HG03135 (cell line): ENCODE results near the gene CRYGA.
"Not testable (repeated sequence)": the region's sequence is repeated elsewhere in the genome, so short reads cannot be mapped to it uniquely, and the experiment has no call there.

ENCODE experiments used
- ATAC-seq: cut with Tn5 transposase; IDR thresholded peaks from one replicate; pipeline ENCODE4 v1.9.1; 2021; ENCODE audit warnings: mild to moderate bottlenecking, moderate library complexity; ENCODE audit not compliant: unreplicated experiment

Gene CRYGA

DNA sequence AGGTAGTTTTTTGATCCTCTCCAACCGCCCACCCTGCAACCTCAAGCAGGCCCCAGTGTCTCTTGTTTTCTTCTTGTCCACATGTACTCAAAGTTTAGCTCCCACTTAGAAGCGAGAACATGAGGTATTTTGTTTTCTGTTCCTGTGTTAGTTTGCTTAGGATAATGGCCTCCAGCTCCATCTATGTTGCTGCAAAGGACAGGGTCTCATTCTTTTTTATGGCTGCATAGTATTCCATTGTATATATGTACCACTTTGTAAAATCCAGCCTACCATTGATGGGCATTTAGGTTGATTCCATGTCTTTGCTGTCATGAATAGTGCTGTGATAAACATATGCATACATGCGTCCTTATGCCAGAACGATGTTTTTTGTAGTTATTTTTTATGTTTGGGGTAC, 36.3 kb downstream of the CRYGA start:
- ATAC-seq = no peak

DNA sequence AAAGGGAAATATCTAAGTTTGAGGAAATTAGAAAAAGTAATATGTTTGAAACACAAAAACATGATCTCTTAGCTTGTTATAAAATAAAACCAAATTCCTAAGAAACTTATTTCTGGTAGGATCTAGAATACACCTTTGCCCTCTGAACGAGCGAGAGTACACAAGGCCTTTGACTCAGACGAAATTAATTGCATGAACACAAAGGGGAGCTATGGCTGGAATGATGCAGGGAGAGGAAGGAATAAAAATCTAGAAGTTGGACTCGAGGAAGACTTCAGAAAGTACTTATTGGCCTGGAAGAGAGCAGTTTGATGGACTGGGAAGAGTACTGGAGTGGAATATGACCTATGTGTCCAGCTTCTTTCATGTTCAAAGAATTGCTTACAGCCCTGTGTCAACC, 38.1 kb downstream of the CRYGA start:
- no peak for ATAC-seq

DNA sequence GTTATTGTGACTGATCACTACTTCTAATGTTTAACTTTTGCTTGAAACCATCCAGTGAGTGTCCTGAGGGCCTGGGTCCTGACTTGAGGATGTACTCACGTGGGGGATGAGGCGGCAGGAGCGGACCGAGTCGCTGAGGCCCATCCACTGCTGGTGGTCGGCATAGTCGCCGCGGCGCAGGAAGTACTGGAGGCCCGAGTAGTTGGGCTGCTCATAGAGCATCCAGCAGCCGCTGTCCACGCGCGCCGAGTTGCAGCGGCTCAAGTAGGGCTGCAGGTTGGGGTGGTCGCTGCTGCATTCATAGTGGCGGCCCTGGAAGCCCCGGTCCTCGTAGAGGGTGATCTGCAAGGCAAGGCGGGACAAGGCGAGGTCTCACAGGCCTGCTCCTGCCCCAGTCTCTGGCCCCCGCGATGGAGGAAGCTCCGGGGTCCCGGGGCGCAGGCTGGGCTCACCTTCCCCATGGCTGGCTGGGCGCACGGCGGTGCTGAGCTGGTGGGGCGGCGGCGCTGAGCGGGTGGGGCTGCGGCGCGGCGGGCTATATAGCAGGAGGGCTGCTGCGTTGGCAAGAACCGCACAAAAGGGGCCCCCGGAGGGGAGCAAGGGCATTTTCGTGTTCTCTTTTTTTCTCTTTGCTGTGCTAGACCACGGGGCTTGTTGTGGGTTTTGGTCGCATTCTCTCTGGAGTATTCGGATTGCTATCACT, 39.2 kb downstream of the CRYGA start, which contains the start of gene CRYGD:
Gene CRYGD (minus strand): TSS at position 512 of the 703 bp plus-strand sequence. CDS start 51 bp downstream, at position 461.
- not testable (repeated sequence) for ATAC-seq

DNA sequence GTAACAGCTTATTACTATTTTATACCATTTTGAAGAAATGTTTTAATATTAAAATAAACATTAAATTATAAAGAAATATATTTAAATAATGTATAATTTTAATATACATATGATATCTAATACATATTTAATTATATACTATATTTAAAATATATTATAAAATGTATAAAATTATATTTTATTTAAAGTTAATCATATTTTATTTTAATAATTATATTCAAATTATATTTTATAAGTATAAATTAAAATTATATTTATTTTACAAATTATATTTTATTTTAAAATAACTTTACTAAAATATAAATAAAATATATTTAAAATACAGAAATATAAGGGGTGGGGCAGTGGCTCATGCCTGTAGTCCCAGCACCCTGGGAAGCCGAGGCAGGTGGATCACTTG, 41.1 kb downstream of the CRYGA start:
- no peak for ATAC-seq

DNA sequence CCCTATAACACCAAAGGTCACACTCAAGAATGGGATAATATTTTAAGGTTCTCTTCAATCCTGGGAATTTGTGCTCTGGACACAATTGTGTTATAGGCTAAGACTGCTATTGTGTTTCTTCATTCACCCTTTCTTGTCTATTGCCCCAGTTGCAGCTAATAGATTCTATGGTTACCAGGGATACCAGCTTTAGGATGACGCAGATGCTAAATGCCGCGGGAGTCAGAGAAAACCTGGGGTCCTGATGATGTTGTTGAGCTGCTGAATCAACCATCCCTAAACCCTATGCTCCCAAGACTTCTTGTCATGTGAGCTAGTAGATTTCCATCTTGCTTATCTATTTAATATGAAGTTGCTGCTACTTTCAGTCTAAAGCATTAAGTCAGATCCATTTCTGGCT, 44.5 kb downstream of the CRYGA start:
- ATAC-seq = no peak

DNA sequence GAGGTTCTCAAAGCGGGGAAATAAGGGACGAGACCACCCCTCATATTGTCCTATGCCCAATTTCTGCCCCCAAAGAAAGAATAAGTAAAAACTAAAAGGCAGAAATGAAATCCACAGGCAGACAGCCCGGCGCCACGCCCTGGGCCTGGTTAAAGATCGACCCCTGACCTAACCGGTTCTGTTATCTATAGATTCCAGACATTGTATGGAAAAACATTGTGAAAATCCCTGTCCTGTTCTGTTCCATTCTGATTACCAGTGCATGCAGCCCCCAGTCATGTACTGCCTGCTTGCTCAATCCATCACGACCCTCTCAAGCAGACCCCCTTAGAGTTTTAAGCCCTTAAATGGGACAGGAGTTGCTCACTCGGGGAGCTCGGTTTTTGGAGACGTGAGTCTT, 46.0 kb downstream of the CRYGA start:
- not testable (repeated sequence) for ATAC-seq

DNA sequence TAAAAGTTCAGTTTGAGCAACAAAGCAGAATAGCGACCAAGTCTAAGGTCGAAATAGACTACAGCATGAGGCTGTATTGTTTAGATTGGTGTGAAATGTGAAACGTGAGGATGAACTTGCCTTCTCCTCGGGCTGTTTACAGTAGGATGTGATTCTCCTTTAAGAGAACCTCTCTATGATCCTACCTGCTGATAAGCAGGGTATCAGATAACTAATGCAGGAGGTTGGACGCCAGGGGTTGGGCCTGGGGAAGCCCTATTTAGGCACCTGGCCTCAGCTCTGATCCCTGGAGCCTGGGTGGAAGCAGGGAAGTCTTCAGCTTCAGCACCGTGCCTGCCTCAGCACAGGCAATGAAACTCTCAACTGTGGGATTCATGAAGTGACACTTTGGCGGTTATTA, 50.4 kb downstream of the CRYGA start:
- no peak for ATAC-seq

DNA sequence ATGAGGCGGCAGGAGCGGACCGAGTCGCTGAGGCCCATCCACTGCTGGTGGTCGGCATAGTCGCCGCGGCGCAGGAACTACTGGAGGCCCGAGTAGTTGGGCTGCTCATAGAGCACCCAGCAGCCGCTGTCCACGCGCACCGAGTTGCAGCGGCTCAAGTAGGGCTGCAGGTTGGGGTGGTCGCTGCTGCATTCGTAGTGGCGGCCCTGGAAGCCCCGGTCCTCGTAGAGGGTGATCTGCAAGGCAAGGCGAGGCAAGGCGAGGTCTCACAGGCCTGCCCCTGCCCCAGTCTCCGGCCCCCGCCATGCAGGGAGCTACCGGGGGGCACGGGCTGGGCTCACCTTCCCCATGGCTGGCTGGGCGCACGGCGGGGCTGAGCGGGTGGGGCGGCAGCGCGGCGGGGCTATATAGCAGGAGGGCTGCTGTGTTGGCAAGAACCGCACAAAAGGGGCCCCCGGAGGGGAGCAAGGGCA, 51.1 kb downstream of the CRYGA start:
- not testable (repeated sequence) for ATAC-seq
